Measurements from ENCODE around the gene ITGA5.

DNA sequence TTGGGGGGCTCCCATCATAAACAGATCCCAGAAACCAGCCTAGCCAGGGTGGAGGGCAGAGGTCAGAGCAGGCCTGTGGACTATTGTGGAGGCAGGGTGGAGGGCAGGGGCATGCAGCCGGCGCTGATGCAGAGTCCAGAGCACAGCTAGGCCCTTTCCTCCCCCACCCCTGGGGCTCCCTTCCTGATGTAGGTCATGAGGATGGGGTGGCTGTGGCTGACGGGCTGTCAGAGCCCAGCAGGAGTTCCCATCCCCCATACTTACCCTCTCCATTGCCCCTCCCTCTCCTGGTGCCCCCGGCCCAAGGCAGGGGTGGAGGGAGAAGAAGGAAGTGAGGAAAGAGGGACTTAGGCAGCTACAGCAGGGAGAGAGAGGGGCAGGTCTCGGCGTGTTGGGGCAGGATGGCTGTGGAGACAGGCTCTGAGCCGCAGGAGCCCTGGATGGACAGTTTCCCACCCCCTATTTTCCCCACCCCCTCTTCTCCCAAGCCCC, 28.8 kb downstream of the ITGA5 start:
- TF ChIP-seq TARDBP (CRISPR knock-in tag; IDR thresholded peaks at IDR 0.05), result no peak
- TF ChIP-seq, protein P1, sequence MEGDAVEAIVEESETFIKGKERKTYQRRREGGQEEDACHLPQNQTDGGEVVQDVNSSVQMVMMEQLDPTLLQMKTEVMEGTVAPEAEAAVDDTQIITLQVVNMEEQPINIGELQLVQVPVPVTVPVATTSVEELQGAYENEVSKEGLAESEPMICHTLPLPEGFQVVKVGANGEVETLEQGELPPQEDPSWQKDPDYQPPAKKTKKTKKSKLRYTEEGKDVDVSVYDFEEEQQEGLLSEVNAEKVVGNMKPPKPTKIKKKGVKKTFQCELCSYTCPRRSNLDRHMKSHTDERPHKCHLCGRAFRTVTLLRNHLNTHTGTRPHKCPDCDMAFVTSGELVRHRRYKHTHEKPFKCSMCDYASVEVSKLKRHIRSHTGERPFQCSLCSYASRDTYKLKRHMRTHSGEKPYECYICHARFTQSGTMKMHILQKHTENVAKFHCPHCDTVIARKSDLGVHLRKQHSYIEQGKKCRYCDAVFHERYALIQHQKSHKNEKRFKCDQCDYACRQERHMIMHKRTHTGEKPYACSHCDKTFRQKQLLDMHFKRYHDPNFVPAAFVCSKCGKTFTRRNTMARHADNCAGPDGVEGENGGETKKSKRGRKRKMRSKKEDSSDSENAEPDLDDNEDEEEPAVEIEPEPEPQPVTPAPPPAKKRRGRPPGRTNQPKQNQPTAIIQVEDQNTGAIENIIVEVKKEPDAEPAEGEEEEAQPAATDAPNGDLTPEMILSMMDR (CRISPR knock-in tag; IDR thresholded peaks at IDR 0.05), result no peak
- TF ChIP-seq POLR2AphosphoS2 (IDR thresholded peaks at IDR 0.05; ENCODE audit: low read depth, low read length), result no peak
- TF ChIP-seq ZNF138 (CRISPR knock-in tag; IDR thresholded peaks at IDR 0.05; ENCODE audit: low read depth), result no peak
- no peak for TF ChIP-seq GABPB1 (CRISPR knock-in tag; IDR thresholded peaks at IDR 0.05)
- no peak for TF ChIP-seq PHB2 (IDR thresholded peaks at IDR 0.05; ENCODE audit: partially characterized antibody)
- TF ChIP-seq, protein P2, sequence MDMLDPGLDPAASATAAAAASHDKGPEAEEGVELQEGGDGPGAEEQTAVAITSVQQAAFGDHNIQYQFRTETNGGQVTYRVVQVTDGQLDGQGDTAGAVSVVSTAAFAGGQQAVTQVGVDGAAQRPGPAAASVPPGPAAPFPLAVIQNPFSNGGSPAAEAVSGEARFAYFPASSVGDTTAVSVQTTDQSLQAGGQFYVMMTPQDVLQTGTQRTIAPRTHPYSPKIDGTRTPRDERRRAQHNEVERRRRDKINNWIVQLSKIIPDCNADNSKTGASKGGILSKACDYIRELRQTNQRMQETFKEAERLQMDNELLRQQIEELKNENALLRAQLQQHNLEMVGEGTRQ (IDR thresholded peaks at IDR 0.05; ENCODE audit: low read depth, low read length), result no peak
- TF ChIP-seq, protein P2 (CRISPR knock-in tag; IDR thresholded peaks at IDR 0.05; ENCODE audit: borderline replicate concordance), result no peak
- TF ChIP-seq, protein P3, sequence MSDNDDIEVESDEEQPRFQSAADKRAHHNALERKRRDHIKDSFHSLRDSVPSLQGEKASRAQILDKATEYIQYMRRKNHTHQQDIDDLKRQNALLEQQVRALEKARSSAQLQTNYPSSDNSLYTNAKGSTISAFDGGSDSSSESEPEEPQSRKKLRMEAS (IDR thresholded peaks at IDR 0.05), result no peak
- no peak for TF ChIP-seq XRCC5 (optimal IDR thresholded peaks at IDR 0.05; ENCODE audit: low read length)
- no peak for TF ChIP-seq ETV5 (CRISPR knock-in tag; IDR thresholded peaks at IDR 0.05; ENCODE audit: borderline replicate concordance)
